Liver (tissue), 9 donors: ENCODE measurements around the gene PWWP2B. TPM values are rescaled to one million over a fixed set of nuclear protein-coding genes. Genes with fewer than 3 reads are reported as not detected.

ENCODE experiments used
- DNase-seq: peaks from one replicate; pipeline ENCODE4 v3.0.0-alpha.2; 2017; ENCODE audit warnings: low spot score
- H3K27ac ChIP-seq, 2 donors: one replicate each; pipeline ENCODE4 v1.7.0; 2013; ENCODE audit warnings: inconsistent platforms in 2 of 2, low read length in 2 of 2, control low read depth in 1 of 2, low read depth in 1 of 2, mild to moderate bottlenecking in 1 of 2
- H3K27me3 ChIP-seq, 4 donors: one replicate each; pipeline versions ENCODE4 v1.6.1 to v1.7.0; 2013; ENCODE audit warnings: low read length in 3 of 4, inconsistent platforms in 1 of 4, mild to moderate bottlenecking in 1 of 4, moderate library complexity in 1 of 4; ENCODE audit not compliant: control insufficient read depth in 4 of 4, insufficient read depth in 4 of 4
- H3K36me3 ChIP-seq, 4 donors: one replicate each; pipeline versions ENCODE4 v1.6.1 to v1.7.0; 2013; ENCODE audit warnings: low read length in 3 of 4, mild to moderate bottlenecking in 3 of 4, low read depth in 1 of 4, moderate library complexity in 1 of 4; ENCODE audit not compliant: control insufficient read depth in 4 of 4, insufficient read depth in 3 of 4
- H3K4me1 ChIP-seq, 4 donors: one replicate each; pipeline versions ENCODE4 v1.6.1 to v1.7.0; 2013; ENCODE audit warnings: low read length in 3 of 4, mild to moderate bottlenecking in 3 of 4, moderate library complexity in 1 of 4; ENCODE audit not compliant: control insufficient read depth in 4 of 4, insufficient read depth in 4 of 4
- H3K4me3 ChIP-seq, 3 donors: one replicate each; pipeline versions ENCODE4 v1.6.1 to v1.7.0; 2013; ENCODE audit warnings: low read length in 3 of 3, control low read depth in 1 of 3, low read depth in 1 of 3, mild to moderate bottlenecking in 1 of 3
- H3K9ac ChIP-seq, 2 donors: one replicate each; pipeline ENCODE4 v1.7.0; 2013; ENCODE audit warnings: low read length in 2 of 2, mild to moderate bottlenecking in 2 of 2, moderate library complexity in 2 of 2, control low read depth in 1 of 2, low read depth in 1 of 2
- H3K9me3 ChIP-seq, 4 donors: one replicate each; pipeline versions ENCODE4 v1.6.1 to v1.7.0; 2013; ENCODE audit warnings: low read length in 3 of 4; ENCODE audit not compliant: control insufficient read depth in 4 of 4
- FOXA1 ChIP-seq: IDR thresholded peaks from 2 replicates; pipeline ENCODE4 v1.6.1; 2016; ENCODE audit warnings: antibody characterized with exemption
- FOXA2 ChIP-seq: IDR thresholded peaks from 2 replicates; pipeline ENCODE4 v1.6.1; 2016; ENCODE audit warnings: antibody characterized with exemption
- GABPA ChIP-seq, 2 donors: IDR thresholded peaks in 1 of 2; conservative IDR thresholded peaks in 1 of 2; 2 replicates each; pipeline ENCODE4 v1.6.1; 2016; ENCODE audit warnings: antibody characterized with exemption in 2 of 2, mild to moderate bottlenecking in 1 of 2, moderate library complexity in 1 of 2
- HNF4A ChIP-seq, 2 donors: conservative IDR thresholded peaks; 2 replicates each; pipeline ENCODE4 v1.6.1; 2016; ENCODE audit warnings: antibody characterized with exemption in 2 of 2, mild to moderate bottlenecking in 2 of 2
- HNF4G ChIP-seq: IDR thresholded peaks from 2 replicates; pipeline ENCODE4 v1.6.1; 2016; ENCODE audit warnings: antibody characterized with exemption
- JUND ChIP-seq, 2 donors: IDR thresholded peaks; 2 replicates each; pipeline ENCODE4 v1.6.1; 2016; ENCODE audit warnings: antibody characterized with exemption in 2 of 2
- NR2F2 ChIP-seq: IDR thresholded peaks from 2 replicates; pipeline ENCODE4 v1.6.1; 2016; ENCODE audit warnings: antibody characterized with exemption
- RAD21 ChIP-seq, 2 donors: IDR thresholded peaks; 2 replicates each; pipeline ENCODE4 v1.6.1; 2016; ENCODE audit warnings: antibody characterized with exemption in 2 of 2, mild to moderate bottlenecking in 2 of 2
- RXRA ChIP-seq, 2 donors: IDR thresholded peaks; 2 replicates each; pipeline ENCODE4 v1.6.1; 2017 to 2018; ENCODE audit warnings: antibody characterized with exemption in 2 of 2, mild to moderate bottlenecking in 1 of 2
- TAF1 ChIP-seq: conservative IDR thresholded peaks from 2 replicates; pipeline ENCODE4 v1.6.1; 2016; ENCODE audit warnings: antibody characterized with exemption, mild to moderate bottlenecking
- YY1 ChIP-seq: IDR thresholded peaks from 2 replicates; pipeline ENCODE4 v1.6.1; 2016; ENCODE audit warnings: antibody characterized with exemption, mild to moderate bottlenecking
- WGBS: extraction: QIAGEN DNeasy Blood & Tissue Kit; methylation state at CpG from one replicate; pipeline ENCODE4 v1.1.7; 2013; 5-methylcytosine and 5-hydroxymethylcytosine counted together
- polyA plus RNA-seq, 2 donors: library from polyadenylated mRNA; stranded (reverse) in 1 of 2; unstranded in 1 of 2; fragments of 200-250 nt in 1 of 2; fragments of >200 nt in 1 of 2; fragmentation: Nextera tagmentation in 1 of 2; extraction: Ambion mirVana in 1 of 2; gene quantifications; one replicate each; pipeline versions ENCODE4 v1.2.1 to v1.2.3, GENCODE V29; 2013 to 2015
- total RNA-seq, 2 donors: library from RNA; depleted of rRNA; stranded (reverse); fragments of >200 nt; gene quantifications; one replicate each; pipeline ENCODE4 v1.2.3, GENCODE V29; 2014
- TF ChIP-seq, protein P1 (sequence below): IDR thresholded peaks from 2 replicates; pipeline ENCODE4 v1.6.1; 2016; ENCODE audit warnings: antibody characterized with exemption
- TF ChIP-seq, protein P2 (sequence below): IDR thresholded peaks from 2 replicates; pipeline ENCODE4 v1.6.1; 2016; ENCODE audit warnings: antibody characterized with exemption
- TF ChIP-seq, protein P3 (sequence below): IDR thresholded peaks from 2 replicates; pipeline ENCODE4 v1.6.1; 2016; ENCODE audit warnings: antibody characterized with exemption, mild to moderate bottlenecking
- TF ChIP-seq, protein P4 (sequence below): fragments of 150-350 bp; IDR thresholded peaks from 2 replicates; pipeline ENCODE4 v1.5.1; 2017; ENCODE audit warnings: improper control_type of control experiment, low read depth, low read length; ENCODE audit not compliant: missing input control
- TF ChIP-seq, protein P5 (sequence below): IDR thresholded peaks from 2 replicates; pipeline ENCODE4 v1.6.1; 2016; ENCODE audit warnings: antibody characterized with exemption
- donor health status: healthy.
- donor health status: healthy.
- donor health status: healthy.
- donor health status: healthy.
- donor health status: healthy.

PWWP2B gene
- total and polyA plus RNA-seq, 4 donors: 0.75 to 4.2 (median 3.6) TPM

DNA sequence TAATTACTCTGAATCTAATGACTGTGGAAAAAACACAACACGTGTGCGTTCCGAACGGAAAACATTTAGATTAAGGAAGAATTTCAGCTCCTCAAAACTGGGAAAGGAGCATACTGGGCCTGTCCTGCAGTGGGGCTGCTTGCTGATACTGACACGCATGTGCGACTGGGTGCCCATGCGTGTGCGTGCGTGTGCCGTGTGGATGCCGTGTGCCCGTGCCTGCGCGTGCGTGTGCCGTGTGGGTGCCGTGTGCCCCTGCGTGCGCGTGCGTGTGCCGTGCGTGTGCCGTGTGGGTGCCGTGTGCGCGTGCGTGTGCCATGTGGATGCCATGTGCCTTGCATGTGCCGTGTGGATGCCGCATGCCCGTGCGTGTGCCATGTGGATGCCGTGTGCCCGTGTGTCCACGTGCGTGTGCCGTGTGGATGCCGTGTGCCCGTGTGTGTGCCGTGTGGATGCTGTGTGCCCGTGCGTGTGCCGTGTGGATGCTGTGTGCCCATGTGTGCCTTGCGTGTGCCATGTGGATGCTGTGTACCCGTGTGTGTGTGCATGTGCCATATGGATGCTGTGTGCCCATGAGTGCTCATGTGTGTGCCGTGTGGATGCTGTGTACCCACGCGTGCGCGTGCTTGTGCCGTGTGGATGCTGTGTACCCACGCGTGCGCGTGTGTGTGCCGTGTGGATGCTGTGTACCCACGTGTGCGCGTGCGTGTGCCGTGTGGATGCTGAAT lies 28.2 kb downstream of the PWWP2B start:
- WGBS: 97% methylated on average over 61 of the region's 61 CpGs
- Histone ChIP-seq H3K27me3 (no peaks in the 10 kb centered on the region), H3K9ac (no peak overlapping the region), H3K9me3 (no peaks in the 10 kb centered on the region), H3K36me3 (no peaks in the 10 kb centered on the region), H3K27ac (no peak overlapping the region), H3K4me1 (peaks cover 0 to 11% (median 4%) of the 10 kb centered on the region in 4 donors), H3K4me3 (no peak overlapping the region)
- no peak for DNase-seq
- TF ChIP-seq JUND (IDR thresholded peaks at IDR 0.05): no peak
- TF ChIP-seq FOXA2: no peak
- TF ChIP-seq, protein P1, sequence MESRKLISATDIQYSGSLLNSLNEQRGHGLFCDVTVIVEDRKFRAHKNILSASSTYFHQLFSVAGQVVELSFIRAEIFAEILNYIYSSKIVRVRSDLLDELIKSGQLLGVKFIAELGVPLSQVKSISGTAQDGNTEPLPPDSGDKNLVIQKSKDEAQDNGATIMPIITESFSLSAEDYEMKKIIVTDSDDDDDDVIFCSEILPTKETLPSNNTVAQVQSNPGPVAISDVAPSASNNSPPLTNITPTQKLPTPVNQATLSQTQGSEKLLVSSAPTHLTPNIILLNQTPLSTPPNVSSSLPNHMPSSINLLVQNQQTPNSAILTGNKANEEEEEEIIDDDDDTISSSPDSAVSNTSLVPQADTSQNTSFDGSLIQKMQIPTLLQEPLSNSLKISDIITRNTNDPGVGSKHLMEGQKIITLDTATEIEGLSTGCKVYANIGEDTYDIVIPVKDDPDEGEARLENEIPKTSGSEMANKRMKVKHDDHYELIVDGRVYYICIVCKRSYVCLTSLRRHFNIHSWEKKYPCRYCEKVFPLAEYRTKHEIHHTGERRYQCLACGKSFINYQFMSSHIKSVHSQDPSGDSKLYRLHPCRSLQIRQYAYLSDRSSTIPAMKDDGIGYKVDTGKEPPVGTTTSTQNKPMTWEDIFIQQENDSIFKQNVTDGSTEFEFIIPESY: no peak
- TF ChIP-seq, protein P2, sequence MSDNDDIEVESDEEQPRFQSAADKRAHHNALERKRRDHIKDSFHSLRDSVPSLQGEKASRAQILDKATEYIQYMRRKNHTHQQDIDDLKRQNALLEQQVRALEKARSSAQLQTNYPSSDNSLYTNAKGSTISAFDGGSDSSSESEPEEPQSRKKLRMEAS: no peak
- no peak for TF ChIP-seq HNF4A (conservative IDR thresholded peaks at IDR 0.05)
- TF ChIP-seq, protein P3, sequence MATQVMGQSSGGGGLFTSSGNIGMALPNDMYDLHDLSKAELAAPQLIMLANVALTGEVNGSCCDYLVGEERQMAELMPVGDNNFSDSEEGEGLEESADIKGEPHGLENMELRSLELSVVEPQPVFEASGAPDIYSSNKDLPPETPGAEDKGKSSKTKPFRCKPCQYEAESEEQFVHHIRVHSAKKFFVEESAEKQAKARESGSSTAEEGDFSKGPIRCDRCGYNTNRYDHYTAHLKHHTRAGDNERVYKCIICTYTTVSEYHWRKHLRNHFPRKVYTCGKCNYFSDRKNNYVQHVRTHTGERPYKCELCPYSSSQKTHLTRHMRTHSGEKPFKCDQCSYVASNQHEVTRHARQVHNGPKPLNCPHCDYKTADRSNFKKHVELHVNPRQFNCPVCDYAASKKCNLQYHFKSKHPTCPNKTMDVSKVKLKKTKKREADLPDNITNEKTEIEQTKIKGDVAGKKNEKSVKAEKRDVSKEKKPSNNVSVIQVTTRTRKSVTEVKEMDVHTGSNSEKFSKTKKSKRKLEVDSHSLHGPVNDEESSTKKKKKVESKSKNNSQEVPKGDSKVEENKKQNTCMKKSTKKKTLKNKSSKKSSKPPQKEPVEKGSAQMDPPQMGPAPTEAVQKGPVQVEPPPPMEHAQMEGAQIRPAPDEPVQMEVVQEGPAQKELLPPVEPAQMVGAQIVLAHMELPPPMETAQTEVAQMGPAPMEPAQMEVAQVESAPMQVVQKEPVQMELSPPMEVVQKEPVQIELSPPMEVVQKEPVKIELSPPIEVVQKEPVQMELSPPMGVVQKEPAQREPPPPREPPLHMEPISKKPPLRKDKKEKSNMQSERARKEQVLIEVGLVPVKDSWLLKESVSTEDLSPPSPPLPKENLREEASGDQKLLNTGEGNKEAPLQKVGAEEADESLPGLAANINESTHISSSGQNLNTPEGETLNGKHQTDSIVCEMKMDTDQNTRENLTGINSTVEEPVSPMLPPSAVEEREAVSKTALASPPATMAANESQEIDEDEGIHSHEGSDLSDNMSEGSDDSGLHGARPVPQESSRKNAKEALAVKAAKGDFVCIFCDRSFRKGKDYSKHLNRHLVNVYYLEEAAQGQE: no peak
- no peak for TF ChIP-seq RXRA (IDR thresholded peaks at IDR 0.05)
- no peak for TF ChIP-seq NR2F2
- TF ChIP-seq, protein P4, sequence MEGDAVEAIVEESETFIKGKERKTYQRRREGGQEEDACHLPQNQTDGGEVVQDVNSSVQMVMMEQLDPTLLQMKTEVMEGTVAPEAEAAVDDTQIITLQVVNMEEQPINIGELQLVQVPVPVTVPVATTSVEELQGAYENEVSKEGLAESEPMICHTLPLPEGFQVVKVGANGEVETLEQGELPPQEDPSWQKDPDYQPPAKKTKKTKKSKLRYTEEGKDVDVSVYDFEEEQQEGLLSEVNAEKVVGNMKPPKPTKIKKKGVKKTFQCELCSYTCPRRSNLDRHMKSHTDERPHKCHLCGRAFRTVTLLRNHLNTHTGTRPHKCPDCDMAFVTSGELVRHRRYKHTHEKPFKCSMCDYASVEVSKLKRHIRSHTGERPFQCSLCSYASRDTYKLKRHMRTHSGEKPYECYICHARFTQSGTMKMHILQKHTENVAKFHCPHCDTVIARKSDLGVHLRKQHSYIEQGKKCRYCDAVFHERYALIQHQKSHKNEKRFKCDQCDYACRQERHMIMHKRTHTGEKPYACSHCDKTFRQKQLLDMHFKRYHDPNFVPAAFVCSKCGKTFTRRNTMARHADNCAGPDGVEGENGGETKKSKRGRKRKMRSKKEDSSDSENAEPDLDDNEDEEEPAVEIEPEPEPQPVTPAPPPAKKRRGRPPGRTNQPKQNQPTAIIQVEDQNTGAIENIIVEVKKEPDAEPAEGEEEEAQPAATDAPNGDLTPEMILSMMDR: no peak
- TF ChIP-seq FOXA1: no peak
- no peak for TF ChIP-seq HNF4G
- TF ChIP-seq, protein P5, sequence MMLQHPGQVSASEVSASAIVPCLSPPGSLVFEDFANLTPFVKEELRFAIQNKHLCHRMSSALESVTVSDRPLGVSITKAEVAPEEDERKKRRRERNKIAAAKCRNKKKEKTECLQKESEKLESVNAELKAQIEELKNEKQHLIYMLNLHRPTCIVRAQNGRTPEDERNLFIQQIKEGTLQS: no peak
- TF ChIP-seq YY1: no peak
- no peak for TF ChIP-seq GABPA (IDR thresholded peaks at IDR 0.05 in 1 of 2, conservative IDR thresholded peaks at IDR 0.05 in 1 of 2)
- no peak for TF ChIP-seq TAF1
- TF ChIP-seq RAD21 (IDR thresholded peaks at IDR 0.05): no peak
